IPS DF 6.9 (cell line): Measurements from ENCODE around the gene ZNF277.

ENCODE experiments used
- DNase-seq: peaks from one replicate; pipeline ENCODE4 v3.0.0-alpha.2; 2013; ENCODE audit warnings: low read depth, low spot score
- H3K27ac ChIP-seq: one replicate; pipeline ENCODE4 v1.5.1; 2013; ENCODE audit warnings: low read length, control low read depth
- H3K27me3 ChIP-seq: 2 replicates; pipeline ENCODE4 v1.6.1; 2013; ENCODE audit warnings: mild to moderate bottlenecking, low read length; ENCODE audit not compliant: control insufficient read depth, insufficient read depth
- H3K36me3 ChIP-seq: 2 replicates; pipeline ENCODE4 v1.6.1; 2013; ENCODE audit warnings: low read length; ENCODE audit not compliant: control insufficient read depth, insufficient read depth
- H3K4me1 ChIP-seq: 2 replicates; pipeline ENCODE4 v1.6.1; 2013; ENCODE audit warnings: low read length; ENCODE audit not compliant: control insufficient read depth, insufficient read depth
- H3K4me3 ChIP-seq: 2 replicates; pipeline ENCODE4 v1.5.1; 2013; ENCODE audit warnings: mild to moderate bottlenecking, low read length
- H3K9me3 ChIP-seq: 2 replicates; pipeline ENCODE4 v1.6.1; 2013; ENCODE audit warnings: low read length, inconsistent platforms; ENCODE audit not compliant: control insufficient read depth, insufficient read depth
- WGBS: extraction: QIAGEN DNeasy Blood & Tissue Kit; methylation state at CpG from one replicate; pipeline ENCODE4 v1.1.7; 2013; ENCODE audit warnings: mixed read lengths, missing lambda C conversion rate; ENCODE audit not compliant: insufficient read length, insufficient coverage; 5-methylcytosine and 5-hydroxymethylcytosine counted together

ZNF277 gene, protein sequence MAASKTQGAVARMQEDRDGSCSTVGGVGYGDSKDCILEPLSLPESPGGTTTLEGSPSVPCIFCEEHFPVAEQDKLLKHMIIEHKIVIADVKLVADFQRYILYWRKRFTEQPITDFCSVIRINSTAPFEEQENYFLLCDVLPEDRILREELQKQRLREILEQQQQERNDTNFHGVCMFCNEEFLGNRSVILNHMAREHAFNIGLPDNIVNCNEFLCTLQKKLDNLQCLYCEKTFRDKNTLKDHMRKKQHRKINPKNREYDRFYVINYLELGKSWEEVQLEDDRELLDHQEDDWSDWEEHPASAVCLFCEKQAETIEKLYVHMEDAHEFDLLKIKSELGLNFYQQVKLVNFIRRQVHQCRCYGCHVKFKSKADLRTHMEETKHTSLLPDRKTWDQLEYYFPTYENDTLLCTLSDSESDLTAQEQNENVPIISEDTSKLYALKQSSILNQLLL

DNA sequence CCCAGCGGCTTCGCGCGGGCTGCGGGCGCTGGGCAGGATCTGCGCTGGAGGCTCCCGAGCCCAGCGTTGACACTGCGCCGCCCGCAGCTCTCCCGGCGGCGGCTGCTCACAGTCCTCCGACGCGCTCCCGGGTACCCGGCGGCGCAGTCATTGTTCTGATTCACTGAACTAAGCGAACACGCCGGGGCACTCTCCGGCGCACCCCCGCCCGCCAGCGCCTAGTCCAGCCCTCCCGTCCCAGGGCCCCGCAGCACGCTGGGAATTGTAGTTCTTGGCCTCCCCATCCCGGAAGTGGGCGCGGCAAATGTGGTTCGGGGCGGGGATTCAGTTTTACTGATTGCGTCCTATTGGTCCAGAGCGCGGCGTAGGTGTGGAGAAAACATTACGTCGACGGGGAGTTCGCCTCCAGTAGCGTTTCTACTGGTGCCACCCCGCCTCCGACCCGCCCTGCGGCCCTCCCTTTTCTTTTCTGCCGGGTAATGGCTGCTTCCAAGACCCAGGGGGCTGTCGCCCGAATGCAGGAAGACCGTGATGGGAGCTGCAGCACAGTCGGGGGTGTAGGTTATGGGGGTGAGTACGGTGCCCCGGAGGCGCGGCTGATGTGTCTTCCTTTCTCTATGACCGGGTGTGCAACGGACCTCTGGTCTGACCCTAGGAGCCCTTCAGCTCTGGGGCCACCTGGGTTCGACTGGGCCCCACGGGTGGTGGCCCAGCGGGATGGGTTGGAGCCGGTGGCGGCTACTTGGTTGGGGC is at the start of gene ZNF277, which contains the start of gene DOCK4:
ZNF277 (plus strand) TSS at position 458 of the 753 bp plus-strand sequence; CDS start at position 480, 22 bp downstream.
DOCK4 (minus strand) TSS at position 162 of the 753 bp plus-strand sequence. CDS start 261 bp downstream, outside the sequence.
- no CpG with 5 or more reads among the region's 67 CpGs for WGBS
- no peaks in the 10 kb centered on the region for H3K9me3 ChIP-seq
- peak within 1 kb of the TSS; percentile 99 for H3K4me3 ChIP-seq
- H3K36me3 ChIP-seq = no peaks in the 10 kb centered on the region
- H3K4me1 ChIP-seq = no peaks in the 10 kb centered on the region; the same call in 1 of the 2 replicates
- no peak within 1 kb of the TSS for H3K27ac ChIP-seq
- peak; percentile 90 for DNase-seq
- H3K27me3 ChIP-seq = no peaks in the 10 kb centered on the region

DNA sequence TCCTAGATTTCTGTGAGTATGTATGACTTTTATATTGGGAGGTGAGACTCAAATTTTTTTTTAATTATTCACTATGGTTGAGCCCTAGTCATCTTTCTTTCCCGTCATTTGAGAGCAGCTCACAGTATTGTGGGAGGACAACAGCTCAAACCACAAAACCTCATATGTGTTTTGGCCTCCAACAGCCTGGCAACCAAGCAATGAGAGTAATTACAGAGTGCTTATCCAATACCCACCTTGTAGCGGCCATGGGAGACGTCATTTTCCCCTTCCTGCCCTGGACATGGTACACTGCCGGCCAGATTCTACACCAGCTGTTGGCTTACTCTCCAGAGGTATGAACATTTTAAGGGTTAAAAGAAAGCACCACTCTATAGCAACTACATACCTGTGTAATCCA is 49.4 kb upstream of the ZNF277 start:
- H3K27me3 ChIP-seq = no peaks in the 10 kb centered on the region
- H3K27ac ChIP-seq = no peak overlapping the region
- H3K36me3 ChIP-seq = no peaks in the 10 kb centered on the region
- DNase-seq = no peak
- no peaks in the 10 kb centered on the region for H3K9me3 ChIP-seq
- no peak overlapping the region for H3K4me3 ChIP-seq
- WGBS = no CpG with 5 or more reads among the region's 4 CpGs
- peaks cover 4% of the 10 kb centered on the region; the same call in 1 of the 2 replicates for H3K4me1 ChIP-seq

DNA sequence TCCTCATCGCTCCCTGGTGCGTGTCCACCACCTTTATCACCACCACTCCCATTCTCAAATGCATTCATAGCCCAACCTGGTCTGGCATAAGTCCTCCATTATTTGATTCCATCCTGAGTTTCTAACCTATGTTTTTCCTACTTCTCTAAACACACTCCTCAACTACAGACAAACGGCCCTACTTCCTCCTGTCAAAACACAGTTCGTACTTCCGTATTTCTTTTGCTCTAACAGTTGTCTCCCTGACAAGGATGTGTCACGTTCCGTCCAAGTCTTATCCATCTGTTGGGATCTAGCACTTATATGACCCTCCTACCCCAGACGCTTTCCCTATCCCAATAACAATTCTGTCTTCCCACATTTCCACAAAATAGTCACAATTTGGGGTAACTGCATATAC is 47.1 kb upstream of the ZNF277 start:
- H3K36me3 ChIP-seq = no peaks in the 10 kb centered on the region
- no peaks in the 10 kb centered on the region for H3K27me3 ChIP-seq
- no CpG with 5 or more reads among the region's 8 CpGs for WGBS
- H3K4me3 ChIP-seq = no peak overlapping the region
- H3K9me3 ChIP-seq = no peaks in the 10 kb centered on the region
- DNase-seq = no peak
- no peak overlapping the region for H3K27ac ChIP-seq
- peaks cover 4% of the 10 kb centered on the region; the same call in 1 of the 2 replicates for H3K4me1 ChIP-seq

DNA sequence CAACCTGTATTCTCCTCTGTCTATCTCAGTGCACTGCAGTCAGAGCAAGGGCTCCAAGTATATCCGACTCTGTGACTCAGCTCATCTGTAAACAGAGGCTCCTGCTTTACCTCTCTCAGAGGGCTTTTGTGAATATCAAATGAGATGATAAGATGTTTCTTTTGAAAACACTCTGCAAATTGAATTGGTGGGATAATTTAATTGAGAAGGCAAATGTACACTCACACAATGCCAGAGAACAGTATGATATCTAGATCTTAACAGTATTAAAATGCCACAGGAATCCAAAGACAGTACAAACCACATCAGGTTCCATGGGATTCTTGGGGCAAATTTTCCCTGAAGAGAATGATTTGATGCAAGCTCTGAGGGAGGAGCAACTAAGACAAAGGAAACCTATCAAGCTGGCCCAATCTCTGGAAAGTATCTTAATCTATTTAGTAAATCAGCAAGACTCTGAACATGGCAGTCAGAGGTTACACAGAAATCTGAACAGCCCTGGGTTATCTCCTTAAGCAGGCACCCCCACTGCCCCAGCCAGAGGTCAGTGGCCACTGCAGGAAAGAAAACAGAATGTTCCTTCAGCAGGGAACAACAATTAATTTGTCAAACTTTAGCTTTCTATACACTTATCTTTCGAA is 46.2 kb upstream of the ZNF277 start:
- DNase-seq = no peak
- WGBS = no CpG with 5 or more reads among the region's 2 CpGs
- H3K36me3 ChIP-seq = no peaks in the 10 kb centered on the region
- no peaks in the 10 kb centered on the region for H3K9me3 ChIP-seq
- H3K4me1 ChIP-seq = peaks cover 4% of the 10 kb centered on the region; the same call in 1 of the 2 replicates
- no peaks in the 10 kb centered on the region for H3K27me3 ChIP-seq
- H3K4me3 ChIP-seq = no peak overlapping the region
- no peak overlapping the region for H3K27ac ChIP-seq

DNA sequence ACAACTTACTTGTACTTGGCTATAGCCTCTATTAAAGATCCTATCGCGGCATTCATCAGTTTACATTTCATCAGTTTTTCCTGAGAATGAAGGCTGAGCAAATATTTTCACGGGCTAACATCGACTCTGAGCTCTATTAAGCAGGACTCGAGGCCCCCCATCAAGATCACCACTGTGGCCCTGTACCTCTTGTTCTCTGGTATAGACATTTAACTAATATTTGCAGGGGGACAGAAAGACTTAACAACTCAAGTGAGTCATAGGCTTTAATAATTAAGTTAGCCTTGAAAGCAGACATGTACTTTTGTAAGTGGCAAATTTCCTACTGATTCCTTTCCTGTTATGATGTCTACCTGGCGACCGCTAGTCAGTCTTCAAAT is 45.7 kb upstream of the ZNF277 start:
- no peaks in the 10 kb centered on the region for H3K36me3 ChIP-seq
- peaks cover 4% of the 10 kb centered on the region; the same call in 1 of the 2 replicates for H3K4me1 ChIP-seq
- no peaks in the 10 kb centered on the region for H3K9me3 ChIP-seq
- H3K27me3 ChIP-seq = no peaks in the 10 kb centered on the region
- no peak overlapping the region for H3K27ac ChIP-seq
- WGBS = no CpG with 5 or more reads among the region's 7 CpGs
- DNase-seq = no peak
- no peak overlapping the region for H3K4me3 ChIP-seq

DNA sequence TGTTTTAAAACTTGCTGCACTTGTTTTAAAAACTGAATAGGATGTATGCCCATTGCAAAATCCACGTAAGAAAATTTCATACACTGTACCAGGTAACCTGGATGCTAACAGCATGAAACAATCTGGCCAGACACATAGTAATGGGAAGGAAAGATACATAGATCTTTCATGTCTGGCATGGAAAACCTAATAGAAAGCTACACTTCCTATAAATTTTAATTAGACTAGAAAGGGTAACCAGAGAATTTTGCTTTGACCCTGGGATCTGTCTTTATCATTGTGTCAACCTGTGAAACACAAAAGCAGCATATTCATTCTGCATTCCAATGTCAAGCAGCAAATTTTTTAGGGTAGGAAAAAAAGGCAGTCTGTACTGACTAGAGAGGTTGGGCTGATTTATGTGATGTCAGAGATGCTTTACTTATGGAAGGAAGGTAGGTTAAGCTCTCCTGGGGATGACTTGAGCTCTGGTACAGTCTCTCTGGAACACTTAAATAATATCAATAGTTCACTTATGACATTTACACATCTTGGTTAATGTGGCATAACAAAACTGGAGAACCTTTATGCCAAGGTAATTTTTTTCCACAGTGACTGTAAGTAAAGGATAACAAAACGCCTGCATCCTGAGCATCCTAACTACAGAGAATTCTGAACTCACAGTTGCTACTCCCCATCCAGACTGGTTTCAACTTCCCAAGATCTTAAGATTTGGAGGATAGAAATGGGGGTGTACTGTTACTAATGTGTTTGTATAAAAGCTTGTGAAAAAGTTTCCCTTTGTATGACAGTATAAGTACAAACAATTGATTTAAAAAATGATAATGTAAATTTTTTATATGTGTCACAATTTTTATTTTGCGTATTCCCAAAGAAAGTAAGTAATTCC is 45.0 kb upstream of the ZNF277 start:
- Histone ChIP-seq H3K36me3 (no peaks in the 10 kb centered on the region), H3K4me3 (no peak overlapping the region), H3K9me3 (no peaks in the 10 kb centered on the region), H3K4me1 (peaks cover 4% of the 10 kb centered on the region; the same call in 1 of the 2 replicates), H3K27me3 (no peaks in the 10 kb centered on the region), H3K27ac (no peak overlapping the region)
- WGBS = no CpG with 5 or more reads among the region's 3 CpGs
- no peak for DNase-seq

DNA sequence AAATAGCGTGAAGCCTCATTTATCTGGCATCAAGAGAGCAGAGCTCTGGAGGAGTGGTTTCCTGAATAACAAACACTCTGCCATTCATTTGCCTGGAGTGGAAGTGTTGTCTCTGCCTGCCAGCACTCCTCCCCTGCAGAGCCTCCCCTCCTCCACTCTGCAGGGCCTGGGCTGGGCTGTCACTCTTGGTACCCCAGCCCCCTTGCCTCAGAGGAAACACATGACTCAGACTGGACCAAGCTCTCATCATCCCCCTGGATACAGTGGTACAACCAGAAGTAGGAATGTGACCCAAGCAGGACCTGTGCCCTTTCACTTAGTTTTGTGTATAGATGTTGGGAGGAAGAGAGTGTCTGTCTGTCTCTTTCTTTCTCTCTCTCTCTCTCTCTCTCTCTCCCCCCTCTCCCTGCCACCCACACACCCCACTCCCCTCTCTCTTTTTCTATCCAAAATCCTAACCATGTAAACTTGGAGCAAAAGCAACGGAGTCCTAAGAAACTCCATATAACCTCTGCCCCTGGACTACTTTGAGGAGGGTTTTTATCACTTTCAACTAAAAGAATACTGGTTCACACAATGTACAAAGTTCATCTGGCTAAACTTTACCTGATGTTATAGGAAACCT is 44.2 kb upstream of the ZNF277 start:
- Histone ChIP-seq H3K9me3 (no peaks in the 10 kb centered on the region), H3K4me1 (peaks cover 2% of the 10 kb centered on the region; the same call in 1 of the 2 replicates), H3K4me3 (no peak overlapping the region), H3K27me3 (no peaks in the 10 kb centered on the region), H3K36me3 (no peaks in the 10 kb centered on the region), H3K27ac (no peak overlapping the region)
- peak; percentile 48 for DNase-seq
- WGBS = no CpG with 5 or more reads among the region's 2 CpGs

DNA sequence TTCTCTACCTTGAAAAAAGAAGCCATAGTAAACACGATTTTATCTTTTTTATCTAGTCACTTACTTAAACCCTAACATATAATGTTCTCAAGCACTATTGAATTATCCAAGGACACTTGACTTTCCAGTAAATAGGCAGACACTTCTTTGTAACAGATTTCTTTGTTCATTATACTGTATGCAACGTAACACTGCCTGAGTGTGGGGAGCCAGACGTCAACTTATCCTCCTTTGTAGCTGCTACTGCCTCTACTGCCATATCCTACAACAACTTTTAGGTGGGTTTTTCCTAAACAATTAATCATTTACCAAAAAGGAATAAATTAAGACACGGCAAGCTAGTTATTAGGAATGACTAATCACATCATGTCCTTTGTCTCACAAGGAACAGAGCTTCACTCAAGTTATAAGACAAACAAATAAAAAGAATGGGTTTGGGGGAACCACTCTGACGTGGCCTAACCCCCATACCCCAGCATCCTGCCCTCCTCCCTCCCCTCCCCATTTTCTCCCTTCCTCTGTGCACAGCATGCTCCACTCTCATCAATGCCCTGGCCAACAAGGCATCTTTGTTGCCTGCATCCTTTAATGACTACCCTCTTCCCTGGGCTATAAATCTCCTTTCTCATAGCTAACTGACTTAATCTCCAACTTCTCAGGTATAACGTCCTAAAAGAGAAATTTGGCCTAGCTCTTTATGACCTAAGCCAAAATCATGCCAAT is 43.5 kb upstream of the ZNF277 start:
- no peak overlapping the region for H3K4me3 ChIP-seq

DNA sequence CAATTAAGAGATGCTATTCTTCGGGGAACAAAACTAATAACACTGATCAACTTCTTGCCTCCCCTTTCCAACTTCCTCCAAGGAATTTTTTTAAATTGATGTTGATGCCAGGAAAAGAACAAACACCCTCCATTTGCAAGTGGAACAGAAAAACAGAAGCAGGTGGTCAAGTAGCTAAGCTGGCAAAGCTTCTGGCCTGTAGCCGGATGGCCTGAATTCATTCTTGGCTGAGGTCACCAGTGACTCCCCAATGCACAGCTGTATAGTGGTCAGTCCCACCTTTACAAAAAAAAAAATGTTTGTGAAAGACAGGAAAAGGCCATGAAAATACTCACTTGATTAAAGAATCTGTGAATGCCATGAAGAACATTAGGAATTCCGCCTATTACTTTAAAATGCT is 39.3 kb upstream of the ZNF277 start:
- no peak overlapping the region for H3K4me3 ChIP-seq
- no peak for DNase-seq
- WGBS = no CpG with 5 or more reads among the region's 3 CpGs

More for the DNA sequence above, 43.5 kb upstream of the ZNF277 start:
- Histone ChIP-seq H3K36me3 (no peaks in the 10 kb centered on the region), H3K27ac (no peak overlapping the region), H3K27me3 (no peaks in the 10 kb centered on the region), H3K4me1 (peaks cover 2% of the 10 kb centered on the region; the same call in 1 of the 2 replicates), H3K9me3 (no peaks in the 10 kb centered on the region)
- WGBS = no CpG with 5 or more reads among the region's 6 CpGs
- DNase-seq = no peak

More for the DNA sequence above, 39.3 kb upstream of the ZNF277 start:
- Histone ChIP-seq H3K4me1 (no peaks in the 10 kb centered on the region), H3K36me3 (no peaks in the 10 kb centered on the region), H3K27ac (no peak overlapping the region), H3K9me3 (no peaks in the 10 kb centered on the region), H3K27me3 (no peaks in the 10 kb centered on the region)
